H1 (cell line): ENCODE data around the gene LBX1. TPM values are rescaled to one million over a fixed set of nuclear protein-coding genes. Genes with fewer than 3 reads are reported as not detected.
A peak's percentile ranks its signal among the peaks of the same experiment; 100 is the strongest.

Experiments
- CTCF ChIA-PET: fragments of 300-600 bp; sonication (Branson Sonifier 250); formaldehyde crosslinking; loops from one replicate; lab custom pipeline; 2021; ENCODE audit not compliant: partially characterized antibody; lab: Charles Lee
- POLR2A ChIA-PET: fragments of 300-600 bp; sonication (Branson Sonifier 250); formaldehyde crosslinking; loops from one replicate; lab custom pipeline; 2021; ENCODE audit warnings: inconsistent platforms; ENCODE audit not compliant: partially characterized antibody; lab: Charles Lee
- DNase-seq, 2 experiments: peaks; one replicate each; pipeline versions ENCODE4 v3.0.0 to v3.0.0-alpha.2; 2010 to 2022; ENCODE audit warnings: low spot score in 2 of 2, low read depth in 1 of 2, mixed read lengths in 1 of 2
- FAIRE-seq: peaks from 2 replicates; lab custom pipeline; 2011; peaks lifted over from hg19 to GRCh38; lab: Jason Lieb, UNC
- H2AFZ ChIP-seq: 2 replicates; pipeline ENCODE4 v1.8.1; 2012; ENCODE audit warnings: low read length, inconsistent platforms
- H2AK5ac ChIP-seq: 2 replicates; pipeline ENCODE4 v1.6.1; 2013; ENCODE audit warnings: low read depth, low read length
- H2BK120ac ChIP-seq: replicated peaks from 2 replicates; pipeline ENCODE3; 2013; ENCODE audit warnings: low read depth, low read length, inconsistent platforms
- H2BK12ac ChIP-seq: 2 replicates; pipeline ENCODE4 v1.6.1; 2013; ENCODE audit warnings: low read depth, low read length
- H2BK15ac ChIP-seq: 2 replicates; pipeline ENCODE4 v1.6.1; 2013; ENCODE audit warnings: low read length
- H2BK20ac ChIP-seq: 2 replicates; pipeline ENCODE4 v1.6.1; 2013; ENCODE audit warnings: low read length
- H2BK5ac ChIP-seq: 2 replicates; pipeline ENCODE4 v1.6.1; 2013; ENCODE audit warnings: low read depth, low read length
- H3K14ac ChIP-seq: 2 replicates; pipeline ENCODE4 v1.6.1; 2013; ENCODE audit warnings: inconsistent platforms; ENCODE audit not compliant: insufficient read length
- H3K18ac ChIP-seq: 2 replicates; pipeline ENCODE4 v1.6.1; 2013; ENCODE audit warnings: low read length; ENCODE audit errors: extremely low read depth
- H3K23ac ChIP-seq: 2 replicates; pipeline ENCODE4 v1.6.1; 2013; ENCODE audit warnings: inconsistent platforms; ENCODE audit not compliant: insufficient read length
- H3K23me2 ChIP-seq: 2 replicates; pipeline ENCODE4 v1.6.1; 2013; ENCODE audit warnings: low read depth, low read length
- H3K27ac ChIP-seq: 2 replicates; pipeline ENCODE4 v1.6.1; 2011; ENCODE audit warnings: low read depth, low read length, inconsistent platforms
- H3K27me3 ChIP-seq, 4 experiments: replicated peaks in 1 of 4; 1 replicate in 1 of 4; 2 replicates in 3 of 4; pipeline versions ENCODE4 v1.6.1 to v1.8.1; 2011 to 2013; ENCODE audit warnings: low read length in 3 of 4, mild to moderate bottlenecking in 3 of 4, inconsistent platforms in 2 of 4, mixed read lengths in 2 of 4, moderate library complexity in 1 of 4; ENCODE audit not compliant: control insufficient read depth in 3 of 4, insufficient read depth in 3 of 4; ENCODE audit errors: extremely low read depth in 1 of 4
- H3K36me3 ChIP-seq, 4 experiments: 2 replicates each; pipeline versions ENCODE4 v1.6.1 to v1.8.1; 2011 to 2013; ENCODE audit warnings: mild to moderate bottlenecking in 4 of 4, low read length in 3 of 4, moderate library complexity in 2 of 4, control low read depth in 1 of 4, inconsistent platforms in 1 of 4; ENCODE audit not compliant: insufficient read depth in 4 of 4, control insufficient read depth in 2 of 4
- H3K4ac ChIP-seq: replicated peaks from 2 replicates; pipeline ENCODE3; 2013; ENCODE audit warnings: low read length, low read depth, mixed read lengths, inconsistent platforms; ENCODE audit not compliant: insufficient read length
- H3K4me1 ChIP-seq, 4 experiments: replicated peaks in 1 of 4; 1 replicate in 1 of 4; 2 replicates in 3 of 4; pipeline versions ENCODE4 v1.6.1 to v1.8.1; 2011 to 2013; ENCODE audit warnings: low read length in 3 of 4, inconsistent platforms in 2 of 4, mixed read lengths in 1 of 4; ENCODE audit not compliant: insufficient read depth in 4 of 4, control insufficient read depth in 3 of 4
- H3K4me2 ChIP-seq, 2 experiments: 2 replicates each; pipeline versions ENCODE4 v1.6.1 to v1.8.1; 2011 to 2013; ENCODE audit warnings: low read depth in 2 of 2, low read length in 2 of 2, control low read depth in 1 of 2, inconsistent platforms in 1 of 2, mild to moderate bottlenecking in 1 of 2; ENCODE audit not compliant: insufficient read depth in 1 of 2
- H3K4me3 ChIP-seq, 4 experiments: fragments of 200-600, 300-600 bp in 1 of 4; sonication (generic), shearing (Covaris generic), sonication (Bioruptor Twin) in 1 of 4; 2 replicates each; pipeline versions ENCODE4 v1.5.1 to v1.8.1; 2011 to 2016; ENCODE audit warnings: low read length in 4 of 4, low read depth in 3 of 4, control low read depth in 2 of 4, inconsistent platforms in 2 of 4, mild to moderate bottlenecking in 2 of 4, mixed read lengths in 1 of 4, moderate library complexity in 1 of 4; ENCODE audit not compliant: insufficient read depth in 2 of 4; ENCODE audit errors: extremely low read depth in 1 of 4
- H3K56ac ChIP-seq: replicated peaks from 2 replicates; pipeline ENCODE3; 2013; ENCODE audit warnings: low read depth, mild to moderate bottlenecking, mixed read lengths, low read length, inconsistent platforms; ENCODE audit not compliant: insufficient read length
- H3K79me1 ChIP-seq: 2 replicates; pipeline ENCODE4 v1.6.1; 2013; ENCODE audit warnings: low read depth, low read length, control low read depth
- H3K79me2 ChIP-seq, 2 experiments: 2 replicates each; pipeline versions ENCODE4 v1.6.1 to v1.8.1; 2012 to 2013; ENCODE audit warnings: low read length in 2 of 2, mild to moderate bottlenecking in 2 of 2, inconsistent platforms in 1 of 2; ENCODE audit not compliant: insufficient read depth in 2 of 2, control insufficient read depth in 1 of 2
- H3K9ac ChIP-seq, 4 experiments: replicated peaks in 1 of 4; 1 replicate in 1 of 4; 2 replicates in 3 of 4; pipeline versions ENCODE4 v1.6.1 to v1.8.1; 2011 to 2013; ENCODE audit warnings: low read depth in 3 of 4, low read length in 3 of 4, control low read depth in 2 of 4, mild to moderate bottlenecking in 2 of 4, moderate library complexity in 2 of 4, inconsistent platforms in 1 of 4; ENCODE audit errors: extremely low read depth in 1 of 4
- H3K9me3 ChIP-seq, 2 experiments: 2 replicates each; pipeline versions ENCODE4 v1.6.1 to v1.8.1; 2012 to 2013; ENCODE audit warnings: mild to moderate bottlenecking in 2 of 2, moderate library complexity in 2 of 2, control low read depth in 1 of 2, inconsistent platforms in 1 of 2, low read depth in 1 of 2, low read length in 1 of 2, mixed read lengths in 1 of 2; ENCODE audit not compliant: insufficient read depth in 2 of 2
- H4K20me1 ChIP-seq, 2 experiments: replicated peaks in 1 of 2; 2 replicates each; pipeline versions ENCODE3 to v1.8.1; 2011 to 2013; ENCODE audit warnings: inconsistent platforms in 2 of 2, low read length in 2 of 2, mild to moderate bottlenecking in 1 of 2; ENCODE audit not compliant: insufficient read depth in 2 of 2, control insufficient read depth in 1 of 2
- H4K5ac ChIP-seq: 2 replicates; pipeline ENCODE4 v1.6.1; 2013; ENCODE audit warnings: low read length, low read depth, mixed read lengths, inconsistent platforms; ENCODE audit not compliant: insufficient read length
- H4K8ac ChIP-seq: 2 replicates; pipeline ENCODE4 v1.8.0; 2013; ENCODE audit warnings: mild to moderate bottlenecking, moderate library complexity, low read length, inconsistent platforms; ENCODE audit not compliant: insufficient read depth; ENCODE audit errors: extremely low read depth
- H4K91ac ChIP-seq: replicated peaks from 2 replicates; pipeline ENCODE3; 2013; ENCODE audit warnings: low read length, mixed read lengths, inconsistent platforms; ENCODE audit not compliant: insufficient read length
- MAFK ChIP-seq: IDR thresholded peaks from 2 replicates; pipeline ENCODE4 v1.6.1; 2012; ENCODE audit warnings: low read depth, mild to moderate bottlenecking, improper control_type of control experiment, low read length
- RNF2 ChIP-seq: fragments of 200-900, 300-1000 bp; sonication (generic); IDR thresholded peaks from 2 replicates; pipeline ENCODE4 v1.7.1; 2016; ENCODE audit warnings: borderline replicate concordance, low read depth, mild to moderate bottlenecking, antibody characterized with exemption, low read length; ENCODE audit not compliant: poor library complexity, severe bottlenecking; ENCODE audit errors: missing control alignments
- WGBS, 2 experiments: shearing (Covaris generic) in 1 of 2; methylation state at CpG; one replicate each; pipeline versions ENCODE4 v1.1.6 to v1.1.7; 2013 to 2015; ENCODE audit warnings: low lambda C conversion rate in 2 of 2, mixed read lengths in 2 of 2, inconsistent platforms in 1 of 2, low coverage in 1 of 2, missing lambda C conversion rate in 1 of 2; ENCODE audit not compliant: insufficient replicate concordance in 2 of 2, insufficient coverage in 1 of 2, insufficient read length in 1 of 2; ENCODE audit errors: extremely low coverage in 1 of 2, missing lambda C conversion rate in 1 of 2; 5-methylcytosine and 5-hydroxymethylcytosine counted together
- polyA plus RNA-seq, 7 experiments: library from polyadenylated mRNA; depleted of rRNA in 3 of 7; stranded (reverse) in 5 of 7; unstranded in 2 of 7; fragments of >200 nt in 5 of 7; fragments of 200-250 nt in 2 of 7; gene quantifications; 1 replicate in 5 of 7; 2 replicates in 1 of 7; 4 replicates in 1 of 7; pipeline versions ENCODE4 v1.2.1 to v1.2.3, GENCODE V29; 2011 to 2013; ENCODE audit warnings: missing spikeins in 2 of 7, mixed read lengths in 2 of 7
- total RNA-seq: library from RNA; stranded (reverse); fragmentation: NEBNext Ultra II Directional; extraction: Animal tissue kit (Norgen Biotek cat#: 25700); gene quantifications from 2 replicates; pipeline ENCODE4 v1.2.1, GENCODE V29; 2021

Gene LBX1
- total and polyA plus RNA-seq, 2 of the 8 experiments (the other 6 are each of a cell fraction or from before 2014, with no cell fraction given), result not detected

DNA sequence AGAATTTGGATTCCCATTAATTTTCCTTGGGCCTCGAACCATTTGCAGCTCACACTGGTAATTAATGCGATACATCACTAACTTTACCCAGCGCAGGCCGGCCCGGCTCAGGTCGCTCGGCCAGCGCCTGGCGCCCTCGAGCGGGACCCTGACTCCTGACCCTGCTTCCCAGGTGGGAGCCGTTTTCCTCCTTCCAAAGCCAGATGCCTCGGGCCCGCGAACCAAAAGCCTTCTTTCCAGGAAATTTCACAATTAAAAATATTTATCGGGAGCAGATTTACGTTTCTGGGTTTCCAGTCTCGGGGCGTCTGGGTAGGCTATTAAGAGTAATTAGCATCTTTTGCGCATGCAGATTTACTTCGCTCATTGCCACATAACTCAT is 12.2 kb downstream of the LBX1 start:
- POLR2A ChIA-PET, result interaction anchor here (1.8 kb wide), 1 partner anchor 70 kb away, joined by 4 read pairs; no protein-coding TSS in a partner anchor
- H3K23ac ChIP-seq, result no peak overlapping the region
- H2BK15ac ChIP-seq, result no peak overlapping the region
- peak overlapping the region; percentile 15 to 57; a peak in 3 of 4 replicates for H3K4me2 ChIP-seq
- H3K36me3 ChIP-seq, result peaks cover 0 to 5% (median 0%) of the 10 kb centered on the region in 4 experiments; a peak in 1 of 8 replicates
- no peaks in the 10 kb centered on the region; the same call in 1 of the 2 replicates for H3K79me1 ChIP-seq
- no peak overlapping the region for H4K91ac ChIP-seq
- DNase-seq (no peak), FAIRE-seq (no peak)
- H3K18ac ChIP-seq, result no peak overlapping the region
- H3K9ac ChIP-seq, result no peak overlapping the region
- no peak overlapping the region for H4K5ac ChIP-seq
- H3K14ac ChIP-seq, result no peak overlapping the region
- TF ChIP-seq RNF2 (peak; percentile 36), MAFK (no peak)
- H3K27ac ChIP-seq, result no peak overlapping the region
- H2BK20ac ChIP-seq, result no peak overlapping the region
- peaks cover 78 to 91% (median 87%) of the 10 kb centered on the region in 4 experiments for H3K27me3 ChIP-seq
- no peak overlapping the region for H3K4ac ChIP-seq
- no peaks in the 10 kb centered on the region for H3K9me3 ChIP-seq
- H3K4me3 ChIP-seq, result peak overlapping the region in 1 of 4 experiments; percentile 50; a peak in 2 of 8 replicates
- 5% methylated on average over 21 of the region's 21 CpGs; no CpG with 5 or more reads in 1 of the 2 experiments for WGBS, 2 experiments
- H3K23me2 ChIP-seq, result peaks cover 2% of the 10 kb centered on the region; the same call in 1 of the 2 replicates
- peaks cover 27 to 33% of the 10 kb centered on the region in 2 experiments for H4K20me1 ChIP-seq
- CTCF ChIA-PET, result interaction anchor here (1.0 to 13.7 kb wide), 12 partner anchors 10 to 365 kb away, joined by 3 to 266 read pairs (median 4); partner anchors contain the start of gene LBX1
- peaks cover 0 to 17% (median 11%) of the 10 kb centered on the region in 4 experiments; a peak in 5 of 7 replicates for H3K4me1 ChIP-seq
- no peaks in the 10 kb centered on the region for H3K79me2 ChIP-seq
- no peak overlapping the region for H2BK5ac ChIP-seq
- no peak overlapping the region for H2BK120ac ChIP-seq
- no peak overlapping the region for H2AFZ ChIP-seq
- H2AK5ac ChIP-seq, result no peak overlapping the region
- no peak overlapping the region for H3K56ac ChIP-seq
- no peak overlapping the region for H4K8ac ChIP-seq
- no peak overlapping the region for H2BK12ac ChIP-seq
